ENCODE data around the gene UGT3A1.

The UGT3A1 gene

GRCh38 chr5:35903631-35904203, 87.5 kb downstream of the UGT3A1 start:
- DNase-seq = no peak

- no peak for DNase-seq
These were observed 89.0 kb downstream of the UGT3A1 start for GRCh38 chr5:35902046-35902672.
